Measurements from ENCODE around the gene OR9Q2. TPM values are rescaled to one million over a fixed set of nuclear protein-coding genes. Genes with fewer than 3 reads are reported as not detected.

OR9Q2 gene
- polyA plus RNA-seq, 1 of the 3 experiments (the other 2 are of a cell fraction): not detected

DNA sequence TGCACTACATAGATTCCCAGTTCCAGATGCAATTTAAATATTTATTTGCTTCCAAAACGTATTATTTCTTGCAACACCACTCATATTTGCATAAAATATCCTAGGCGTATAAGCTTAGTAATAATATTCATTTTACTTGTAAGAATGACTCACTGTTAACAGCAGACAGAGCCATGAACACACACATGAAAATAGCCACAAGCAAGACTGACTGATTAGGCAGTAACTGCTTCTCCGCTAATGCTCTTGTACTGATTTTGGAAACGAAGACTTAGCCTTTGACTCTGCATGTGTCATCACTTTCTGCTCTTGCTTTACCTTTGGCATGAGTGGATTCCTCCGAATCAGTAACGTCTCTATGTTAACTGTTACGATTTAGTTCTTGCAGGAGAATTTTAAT, 33.9 kb downstream of the OR9Q2 start:
- H3K4me2 ChIP-seq: no peak overlapping the region
- H3K36me3 ChIP-seq (replicated peaks in 1 of 2; ENCODE audit: control insufficient read depth in 1 of 2, insufficient read depth in 2 of 2, low read length in 1 of 2): no peaks in the 10 kb centered on the region
- H2AFZ ChIP-seq (ENCODE audit: low read depth): no peak overlapping the region
- ChIA-PET CTCF (no interaction called here), POLR2A (no interaction called here)
- H3K27ac ChIP-seq (ENCODE audit: low read depth in 2 of 2, low read length in 1 of 2): no peak overlapping the region
- no peak overlapping the region for H3K9ac ChIP-seq
- no peak overlapping the region for H3K4me3 ChIP-seq (ENCODE audit: low read depth in 2 of 2, low read length in 1 of 2)
- DNase-seq: no peak
- H3K9me2 ChIP-seq: no peaks in the 10 kb centered on the region
- no peaks in the 10 kb centered on the region for H4K20me1 ChIP-seq (ENCODE audit: insufficient read depth)
- no peaks in the 10 kb centered on the region for H3K4me1 ChIP-seq (ENCODE audit: control insufficient read depth in 1 of 2, insufficient read depth in 2 of 2, low read depth in 1 of 2, low read length in 1 of 2)
- no peaks in the 10 kb centered on the region for H3K79me2 ChIP-seq (ENCODE audit: insufficient read depth)
- TF ChIP-seq EZH2phosphoT487 (IDR thresholded peaks at IDR 0.05; ENCODE audit: borderline replicate concordance, low read depth): no peak
- H3F3A ChIP-seq (replicated peaks; ENCODE audit: insufficient read depth): no peaks in the 10 kb centered on the region
- 5% methylated on average over 7 of the region's 7 CpGs for WGBS (ENCODE audit: low lambda C conversion rate)
- H3K27me3 ChIP-seq (ENCODE audit: insufficient read depth): peaks cover 2% of the 10 kb centered on the region; the same call in 1 of the 2 replicates
- H3K9me3 ChIP-seq: no peaks in the 10 kb centered on the region

- H3K4me3 ChIP-seq (ENCODE audit: low read depth in 2 of 2, low read length in 1 of 2): no peak overlapping the region
- H3K4me2 ChIP-seq: no peak overlapping the region
- H2AFZ ChIP-seq (ENCODE audit: low read depth): no peak overlapping the region
- no peak for DNase-seq
- no peaks in the 10 kb centered on the region for H3F3A ChIP-seq (replicated peaks; ENCODE audit: insufficient read depth)
- 31% methylated on average over 32 of the region's 32 CpGs for WGBS (ENCODE audit: low lambda C conversion rate)
- no peaks in the 10 kb centered on the region for H3K79me2 ChIP-seq (ENCODE audit: insufficient read depth)
- no peaks in the 10 kb centered on the region for H3K4me1 ChIP-seq (ENCODE audit: control insufficient read depth in 1 of 2, insufficient read depth in 2 of 2, low read depth in 1 of 2, low read length in 1 of 2)
- POLR2A ChIA-PET: no interaction called here
- no peaks in the 10 kb centered on the region for H4K20me1 ChIP-seq (ENCODE audit: insufficient read depth)
- no peaks in the 10 kb centered on the region for H3K9me3 ChIP-seq
- CTCF ChIA-PET: no interaction called here
- TF ChIP-seq, protein P1, sequence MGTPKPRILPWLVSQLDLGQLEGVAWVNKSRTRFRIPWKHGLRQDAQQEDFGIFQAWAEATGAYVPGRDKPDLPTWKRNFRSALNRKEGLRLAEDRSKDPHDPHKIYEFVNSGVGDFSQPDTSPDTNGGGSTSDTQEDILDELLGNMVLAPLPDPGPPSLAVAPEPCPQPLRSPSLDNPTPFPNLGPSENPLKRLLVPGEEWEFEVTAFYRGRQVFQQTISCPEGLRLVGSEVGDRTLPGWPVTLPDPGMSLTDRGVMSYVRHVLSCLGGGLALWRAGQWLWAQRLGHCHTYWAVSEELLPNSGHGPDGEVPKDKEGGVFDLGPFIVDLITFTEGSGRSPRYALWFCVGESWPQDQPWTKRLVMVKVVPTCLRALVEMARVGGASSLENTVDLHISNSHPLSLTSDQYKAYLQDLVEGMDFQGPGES (IDR thresholded peaks at IDR 0.05; ENCODE audit: low read depth, low read length): no peak
- peaks cover 12% of the 10 kb centered on the region; the same call in 1 of the 2 replicates for H3K27me3 ChIP-seq (ENCODE audit: insufficient read depth)
- no peaks in the 10 kb centered on the region for H3K36me3 ChIP-seq (replicated peaks in 1 of 2; ENCODE audit: control insufficient read depth in 1 of 2, insufficient read depth in 2 of 2, low read length in 1 of 2)
- no peak overlapping the region for H3K27ac ChIP-seq (ENCODE audit: low read depth in 2 of 2, low read length in 1 of 2)
- H3K9ac ChIP-seq: no peak overlapping the region
- no peaks in the 10 kb centered on the region for H3K9me2 ChIP-seq
These were observed 39.2 kb downstream of the OR9Q2 start for GRCh38 chr11:58227956-58228615.

Other genes with a start within 250 kb of the OR9Q2 start
- not detected in 2 replicates for gene OR9Q1, start 165.2 kb upstream of the OR9Q2 start, polyA plus RNA-seq (2012; rRNA removed)
- not detected in 2 replicates for gene OR6Q1, start 158.1 kb upstream of the OR9Q2 start, polyA plus RNA-seq (2012; rRNA removed)
- not detected in 2 replicates for gene OR9I1, start 63.5 kb upstream of the OR9Q2 start, polyA plus RNA-seq (2012; rRNA removed)
- gene OR1S2, start 15.1 kb downstream of the OR9Q2 start, polyA plus RNA-seq (2012; rRNA removed): not detected in 2 replicates
- not detected in 2 replicates for gene OR1S1, start 23.6 kb downstream of the OR9Q2 start, polyA plus RNA-seq (2012; rRNA removed)
- not detected in 2 replicates for gene OR10Q1, start 39.8 kb downstream of the OR9Q2 start, polyA plus RNA-seq (2012; rRNA removed)
- gene OR10W1, start 79.2 kb downstream of the OR9Q2 start, polyA plus RNA-seq (2012; rRNA removed): not detected in 2 replicates
- gene OR5B17, start 170.0 kb downstream of the OR9Q2 start, polyA plus RNA-seq (2012; rRNA removed): not detected in 2 replicates
- not detected in 2 replicates for gene OR5B3, start 217.8 kb downstream of the OR9Q2 start, polyA plus RNA-seq (2012; rRNA removed)
- not detected in 2 replicates for gene OR5B2, start 239.1 kb downstream of the OR9Q2 start, polyA plus RNA-seq (2012; rRNA removed)

Measured in SK-N-SH (cell line).